A673 (cell line): ENCODE results near the gene DSCAML1. TPM values are rescaled to one million over a fixed set of nuclear protein-coding genes. Genes with fewer than 3 reads are reported as not detected.

Experiments
- BruUV-seq: library from RNA; stranded (reverse); fragments of 400-500 nt; replicated peaks from 2 replicates; lab custom pipeline; 2021; lab: Mats Ljungman, UMichigan
- CTCF ChIA-PET: fragments of 300-600 bp; sonication (Branson Sonifier 250); formaldehyde crosslinking; loops from one replicate; lab custom pipeline; 2022; ENCODE audit warnings: antibody characterized with exemption; lab: Charles Lee
- POLR2A ChIA-PET: fragments of 300-600 bp; sonication (Branson Sonifier 250); formaldehyde crosslinking; loops from one replicate; lab custom pipeline; 2022; ENCODE audit warnings: antibody characterized with exemption; ENCODE audit not compliant: low non-redundant PET; lab: Charles Lee
- DNase-seq: peaks from one replicate; pipeline ENCODE4 v3.0.0-alpha.2; 2015; ENCODE audit warnings: low spot score
- H3K27ac ChIP-seq: fragments of 200-600 bp; sonication (generic); 2 replicates; pipeline ENCODE4 v1.5.1; 2016; ENCODE audit warnings: mixed run types, low read depth, mild to moderate bottlenecking, mixed read lengths, antibody characterized with exemption, low read length; ENCODE audit not compliant: poor library complexity, severe bottlenecking
- H3K27me3 ChIP-seq: fragments of 200-600 bp; sonication (generic); replicated peaks from 2 replicates; pipeline ENCODE4 v1.6.1; 2017; ENCODE audit warnings: mixed run types, low read depth, mild to moderate bottlenecking, mixed read lengths, antibody characterized with exemption, low read length; ENCODE audit not compliant: insufficient read depth, poor library complexity
- H3K36me3 ChIP-seq: fragments of 200-600 bp; sonication (generic); 2 replicates; pipeline ENCODE4 v1.6.1; 2016; ENCODE audit warnings: mixed run types, mild to moderate bottlenecking, mixed read lengths, antibody characterized with exemption, low read length; ENCODE audit not compliant: insufficient read depth, poor library complexity, severe bottlenecking
- H3K4me1 ChIP-seq: fragments of 200-600 bp; sonication (generic); 2 replicates; pipeline ENCODE4 v1.6.1; 2017; ENCODE audit warnings: mixed run types, mild to moderate bottlenecking, mixed read lengths, antibody characterized with exemption, low read length; ENCODE audit not compliant: insufficient read depth, poor library complexity, severe bottlenecking
- H3K4me3 ChIP-seq: fragments of 200-600 bp; sonication (generic); 2 replicates; pipeline ENCODE4 v1.5.1; 2016; ENCODE audit warnings: low read depth, mixed run types, mild to moderate bottlenecking, mixed read lengths, low read length; ENCODE audit not compliant: poor library complexity, severe bottlenecking
- H3K9me3 ChIP-seq: fragments of 200-600 bp; sonication (generic); 2 replicates; pipeline ENCODE4 v1.6.1; 2016; ENCODE audit warnings: mixed run types, low read depth, mild to moderate bottlenecking, mixed read lengths, antibody characterized with exemption, low read length; ENCODE audit not compliant: poor library complexity, severe bottlenecking
- EZH2 ChIP-seq: fragments of 200-600 bp; sonication (generic); IDR thresholded peaks from 2 replicates; pipeline ENCODE4 v1.6.1; 2017; ENCODE audit warnings: borderline replicate concordance, low read depth, mild to moderate bottlenecking, mixed read lengths, antibody characterized with exemption, low read length; ENCODE audit not compliant: poor library complexity, severe bottlenecking
- intact Hi-C: fragments of 100-400 bp; cut with micrococcal nuclease; formaldehyde crosslinking; loops from one replicate; pipeline ENCODE4 v1.10.0; 2022; ENCODE audit not compliant: unreplicated experiment
- total RNA-seq: library from RNA; stranded (reverse); gene quantifications from 2 replicates; pipeline ENCODE4 v1.2.3, GENCODE V29; 2021
- TF ChIP-seq, protein P1 (sequence below): fragments of 300-800, 200-600 bp; sonication (generic); conservative IDR thresholded peaks from 2 replicates; pipeline ENCODE4 v1.5.1; 2017; ENCODE audit warnings: low read depth, mild to moderate bottlenecking, antibody characterized with exemption, low read length, moderate library complexity, mixed read lengths

Gene DSCAML1
- total RNA-seq, 1 experiment from 2014 or later: not detected

- H3K27me3 ChIP-seq: peaks cover 39% of the 10 kb centered on the region
- no peak overlapping the region for H3K27ac ChIP-seq
- TF ChIP-seq, protein P1, sequence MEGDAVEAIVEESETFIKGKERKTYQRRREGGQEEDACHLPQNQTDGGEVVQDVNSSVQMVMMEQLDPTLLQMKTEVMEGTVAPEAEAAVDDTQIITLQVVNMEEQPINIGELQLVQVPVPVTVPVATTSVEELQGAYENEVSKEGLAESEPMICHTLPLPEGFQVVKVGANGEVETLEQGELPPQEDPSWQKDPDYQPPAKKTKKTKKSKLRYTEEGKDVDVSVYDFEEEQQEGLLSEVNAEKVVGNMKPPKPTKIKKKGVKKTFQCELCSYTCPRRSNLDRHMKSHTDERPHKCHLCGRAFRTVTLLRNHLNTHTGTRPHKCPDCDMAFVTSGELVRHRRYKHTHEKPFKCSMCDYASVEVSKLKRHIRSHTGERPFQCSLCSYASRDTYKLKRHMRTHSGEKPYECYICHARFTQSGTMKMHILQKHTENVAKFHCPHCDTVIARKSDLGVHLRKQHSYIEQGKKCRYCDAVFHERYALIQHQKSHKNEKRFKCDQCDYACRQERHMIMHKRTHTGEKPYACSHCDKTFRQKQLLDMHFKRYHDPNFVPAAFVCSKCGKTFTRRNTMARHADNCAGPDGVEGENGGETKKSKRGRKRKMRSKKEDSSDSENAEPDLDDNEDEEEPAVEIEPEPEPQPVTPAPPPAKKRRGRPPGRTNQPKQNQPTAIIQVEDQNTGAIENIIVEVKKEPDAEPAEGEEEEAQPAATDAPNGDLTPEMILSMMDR: no peak
- TF ChIP-seq EZH2: no peak
- no TSS peak for BruUV-seq
- DNase-seq: peak; percentile 12
- ChIA-PET CTCF (interaction anchor here (1.7 kb wide), 1 partner anchor 187 kb away, joined by 7 read pairs; no protein-coding TSS in a partner anchor), POLR2A (no interaction called here)
- H3K4me1 ChIP-seq: no peaks in the 10 kb centered on the region
- intact Hi-C loops: no loop called here
- H3K9me3 ChIP-seq: no peaks in the 10 kb centered on the region
- H3K4me3 ChIP-seq: no peak overlapping the region
- no peaks in the 10 kb centered on the region for H3K36me3 ChIP-seq
These were observed 183.5 kb downstream of the DSCAML1 start for GRCh38 chr11:117613521-117613920.

DNA sequence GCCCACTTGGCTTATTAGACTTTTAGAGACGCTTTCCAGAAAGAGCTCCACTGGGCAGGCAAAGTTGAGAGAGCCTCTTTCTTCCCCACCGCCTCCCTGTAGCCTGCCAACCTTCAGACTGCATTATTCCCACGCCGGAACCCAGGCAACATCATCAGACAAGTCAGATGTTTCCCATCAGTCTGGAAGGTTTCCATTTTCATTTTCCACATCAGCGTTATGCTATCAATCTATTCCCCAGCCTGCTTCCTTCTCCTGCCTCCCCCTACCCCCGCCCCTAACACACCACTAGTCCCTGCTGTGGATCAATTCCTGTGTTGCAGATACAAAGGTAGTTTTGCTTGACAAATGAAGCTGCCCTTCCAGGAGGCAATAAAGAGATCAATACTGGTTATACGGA is 184.8 kb downstream of the DSCAML1 start:
- ChIA-PET POLR2A (no interaction called here), CTCF (no interaction called here)
- BruUV-seq: no TSS peak

GRCh38 chr11:117610901-117611300 is 186.1 kb downstream of the DSCAML1 start:
- Histone ChIP-seq H3K4me1 (no peaks in the 10 kb centered on the region), H3K27me3 (peaks cover 34% of the 10 kb centered on the region), H3K4me3 (no peak overlapping the region), H3K27ac (no peak overlapping the region), H3K9me3 (no peaks in the 10 kb centered on the region), H3K36me3 (no peaks in the 10 kb centered on the region)
- TF ChIP-seq EZH2: no peak
- TF ChIP-seq, protein P1: no peak
- ChIA-PET POLR2A (no interaction called here), CTCF (no interaction called here)
- BruUV-seq: no TSS peak
- intact Hi-C loops: no loop called here
- no peak for DNase-seq

More for the DNA sequence above, 184.8 kb downstream of the DSCAML1 start:
- Histone ChIP-seq H3K4me3 (no peak overlapping the region), H3K27ac (no peak overlapping the region), H3K36me3 (no peaks in the 10 kb centered on the region), H3K4me1 (no peaks in the 10 kb centered on the region), H3K27me3 (peaks cover 39% of the 10 kb centered on the region), H3K9me3 (no peaks in the 10 kb centered on the region)
- no peak for DNase-seq
- TF ChIP-seq, protein P1: no peak
- no peak for TF ChIP-seq EZH2
- intact Hi-C loops: no loop called here
